Esophagus mucosa (tissue), 1 donor: ENCODE measurements around the gene DTNBP1. TPM values are rescaled to one million over a fixed set of nuclear protein-coding genes. Genes with fewer than 3 reads are reported as not detected.

Experiments
- ATAC-seq: fragments of 200-7000 bp; cut with Tn5 transposase; one replicate; pipeline ENCODE4 v1.9.1; 2020
- total RNA-seq: library from RNA; stranded (reverse); gene quantifications from one replicate; pipeline ENCODE4 v1.2.4, GENCODE V29; 2023
- donor health status: DM: yes; HTN: yes; CAD: no.

DTNBP1 gene
- total RNA-seq, 1 donor from 2014 or later = 9.9 TPM

- ATAC-seq = no peak
These were observed 162.6 kb downstream of the DTNBP1 start for GRCh38 chr6:15500078-15500740.

- no peak for ATAC-seq
These were observed 163.2 kb downstream of the DTNBP1 start for GRCh38 chr6:15499591-15499990.

DNA sequence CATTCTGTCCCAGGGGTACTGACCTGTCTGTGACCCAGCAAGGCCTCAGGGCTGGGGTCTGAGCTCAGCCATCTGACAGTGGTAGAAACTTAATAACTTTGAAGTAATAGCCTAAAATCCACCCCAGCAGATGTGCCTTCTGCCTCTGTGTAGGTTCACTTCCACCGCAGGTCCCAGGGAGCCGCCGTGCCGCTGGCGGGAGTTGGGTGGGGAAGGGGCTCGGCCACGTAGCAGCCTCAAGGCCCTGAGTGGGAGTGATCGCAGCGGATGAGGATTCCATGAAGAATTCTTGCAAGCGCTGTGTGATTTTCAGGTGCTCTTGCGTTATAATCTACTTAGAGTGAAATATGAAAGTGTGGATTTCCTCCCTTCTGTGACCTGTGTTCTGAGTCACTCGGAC is 163.7 kb downstream of the DTNBP1 start:
- no peak for ATAC-seq

DNA sequence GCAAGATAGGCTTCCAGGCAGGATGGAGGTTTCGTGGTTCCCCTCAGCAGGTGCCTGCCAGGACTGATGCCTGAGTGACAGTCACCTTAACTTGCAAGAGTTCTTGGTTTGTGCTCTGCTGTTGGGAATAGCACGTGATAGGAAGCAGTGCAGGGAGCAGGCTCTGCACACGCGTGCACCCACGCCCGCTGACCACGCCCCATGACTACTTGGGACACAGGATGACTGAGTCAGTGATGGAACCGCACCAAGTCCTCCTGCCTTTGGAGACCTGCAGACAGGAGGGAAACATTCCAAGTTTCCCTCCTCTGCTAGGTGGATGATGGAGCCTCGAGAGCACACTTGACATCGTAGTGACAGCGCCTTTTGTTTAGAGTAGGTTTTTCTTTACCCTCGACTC is 164.2 kb downstream of the DTNBP1 start:
- ATAC-seq = peak; percentile 92

- ATAC-seq = no peak
These were observed 166.3 kb downstream of the DTNBP1 start for GRCh38 chr6:15496345-15497131.

- no peak for ATAC-seq
These were observed 167.4 kb downstream of the DTNBP1 start for GRCh38 chr6:15495375-15495901.

DNA sequence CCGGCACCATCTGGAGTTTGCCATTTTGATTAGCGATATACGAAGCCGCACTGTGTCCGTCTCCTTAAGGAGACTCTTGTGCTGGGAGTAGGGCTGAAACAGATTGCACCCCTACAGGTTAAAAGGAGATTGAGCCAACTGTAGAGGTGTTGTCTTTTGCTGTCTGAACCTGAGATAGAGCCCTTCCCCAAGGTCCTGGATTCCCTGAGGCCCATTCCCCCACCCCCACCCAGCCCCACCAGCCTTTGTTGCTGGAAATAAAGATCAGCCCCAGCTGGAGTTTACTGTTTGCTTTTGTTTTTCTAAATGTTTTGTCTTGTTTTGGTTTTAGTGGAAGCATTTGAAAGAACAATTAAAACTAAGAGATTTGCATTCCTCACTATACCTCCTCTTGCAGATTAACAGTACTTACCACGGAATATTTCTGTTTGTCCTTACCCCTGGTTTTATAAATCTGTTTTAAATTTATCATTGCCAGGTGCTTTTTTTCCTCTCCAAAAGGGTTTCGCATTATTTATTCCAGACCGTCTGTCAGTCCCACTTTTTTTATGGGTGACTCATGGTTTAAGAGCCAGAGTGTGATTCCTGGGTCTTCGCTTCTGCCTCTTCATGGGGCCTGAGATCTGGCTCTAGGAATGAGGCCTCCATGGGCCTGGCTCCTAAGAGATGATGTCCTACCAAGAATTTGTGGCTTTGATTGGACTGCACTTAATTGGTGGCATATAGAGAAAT is 169.2 kb downstream of the DTNBP1 start:
- ATAC-seq = no peak

DNA sequence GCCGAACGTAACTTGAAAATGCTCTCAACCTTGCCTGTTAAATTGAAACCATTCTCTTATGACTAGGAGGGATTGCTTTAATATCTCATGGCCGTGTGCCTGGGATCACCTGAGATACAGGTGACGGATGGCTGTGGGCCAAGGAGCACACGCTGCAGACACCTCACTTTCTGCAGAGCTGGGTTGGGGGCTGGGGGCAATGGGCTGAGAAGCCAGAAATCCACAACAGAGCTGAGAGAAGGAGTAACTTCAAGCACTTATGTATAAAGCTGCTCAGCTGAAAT is 170.9 kb downstream of the DTNBP1 start:
- ATAC-seq = no peak

- peak; percentile 59 for ATAC-seq
These were observed 171.4 kb downstream of the DTNBP1 start for GRCh38 chr6:15491255-15491985.

DNA sequence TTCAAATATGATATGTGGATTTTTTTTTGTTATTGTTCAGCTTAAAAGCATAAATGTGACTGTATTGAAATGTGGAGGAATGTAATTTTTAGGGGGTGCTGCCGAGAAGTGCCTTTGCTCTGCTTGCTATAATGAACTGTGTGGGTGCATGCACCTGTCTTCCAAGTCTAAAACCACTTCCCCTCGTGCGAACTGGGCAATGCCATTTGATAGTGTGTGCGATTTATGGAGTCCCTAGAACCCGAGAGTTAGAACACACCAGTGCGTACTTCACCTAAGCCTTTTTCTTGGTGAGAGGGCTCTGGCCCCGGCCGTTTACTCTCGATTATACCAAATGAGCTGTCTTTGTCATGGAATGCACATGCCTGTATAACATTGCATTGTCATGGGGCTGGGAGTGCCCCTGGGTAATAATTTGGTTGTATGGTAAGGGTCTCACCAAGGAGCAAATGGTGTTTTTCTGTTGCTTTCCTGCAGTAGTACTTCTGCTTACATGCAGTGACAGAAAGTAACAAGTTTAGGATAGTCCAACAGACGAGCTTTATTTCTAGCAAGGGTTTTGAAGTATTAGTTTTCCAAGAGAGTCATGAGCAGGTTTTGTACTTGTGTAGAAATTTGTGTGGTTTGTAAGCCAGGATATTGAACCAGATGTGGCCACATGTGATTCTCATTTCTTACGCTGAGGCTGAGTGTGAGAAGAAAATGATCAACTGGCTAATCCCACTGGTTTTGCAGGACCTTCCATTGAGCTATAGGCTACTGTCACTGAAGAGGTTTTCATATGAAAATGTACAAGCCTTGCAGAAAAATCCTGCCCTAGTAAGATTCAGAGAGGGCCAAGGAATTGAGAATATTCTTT is 172.4 kb downstream of the DTNBP1 start:
- no peak for ATAC-seq

DNA sequence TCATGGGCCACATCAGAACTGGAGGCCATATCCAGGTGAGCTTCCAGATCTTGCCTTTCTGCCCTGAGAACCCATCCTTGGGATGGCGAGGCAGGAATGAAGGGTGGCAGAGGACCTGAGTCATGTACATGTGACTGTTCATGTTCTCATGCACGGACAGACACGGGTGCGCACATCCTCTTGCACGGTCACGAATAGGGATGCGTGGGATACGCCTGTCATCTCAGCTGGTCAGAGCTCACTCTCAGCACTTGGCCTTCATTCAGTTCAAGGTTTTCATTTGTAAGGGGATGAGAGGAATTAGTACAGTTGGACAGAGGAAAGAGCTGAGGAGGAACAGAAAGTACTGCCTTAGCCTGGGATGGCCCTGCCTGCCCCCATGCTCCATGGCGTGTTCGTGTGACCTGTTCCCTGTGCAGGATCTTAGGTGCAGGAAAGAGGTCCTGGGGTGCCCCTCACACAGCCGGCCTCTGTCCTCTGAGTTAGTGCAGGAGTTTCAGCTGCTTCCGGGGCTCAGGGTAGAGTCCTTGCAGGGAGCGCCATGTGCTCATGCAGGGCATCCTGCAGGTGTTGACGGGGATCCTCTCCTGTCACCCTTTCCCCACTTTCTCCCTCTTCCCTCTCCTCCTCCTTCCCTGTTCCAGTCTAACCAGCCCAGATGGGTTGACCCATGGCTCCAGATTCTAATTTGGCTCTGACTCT is 173.4 kb downstream of the DTNBP1 start:
- ATAC-seq = no peak

- no peak for ATAC-seq
These were observed 175.6 kb downstream of the DTNBP1 start for GRCh38 chr6:15487262-15487661.

DNA sequence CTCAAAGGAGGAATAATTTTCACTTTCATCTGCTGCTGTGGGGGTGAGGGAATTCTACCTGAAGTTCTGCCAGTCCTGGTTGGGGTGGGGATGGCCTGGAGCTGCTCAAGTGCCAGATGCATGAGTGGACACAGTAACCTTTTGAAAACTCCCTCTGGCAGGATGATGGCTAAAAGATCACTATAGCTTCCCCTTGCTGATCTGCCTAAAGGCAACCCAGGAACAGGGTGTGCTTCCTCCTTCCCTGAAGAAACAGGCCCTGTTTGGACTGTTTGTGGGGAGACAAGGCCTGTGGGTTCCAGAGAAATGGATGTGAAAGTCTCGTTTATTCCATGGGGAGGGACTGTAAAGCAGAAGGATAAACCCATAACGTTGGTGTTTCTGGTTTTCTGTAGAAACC is 176.9 kb downstream of the DTNBP1 start:
- ATAC-seq = peak; percentile 30

- ATAC-seq = no peak
These were observed 178.0 kb downstream of the DTNBP1 start for GRCh38 chr6:15484821-15485220.

- ATAC-seq = no peak
These were observed 178.7 kb downstream of the DTNBP1 start for GRCh38 chr6:15484140-15484539.

DNA sequence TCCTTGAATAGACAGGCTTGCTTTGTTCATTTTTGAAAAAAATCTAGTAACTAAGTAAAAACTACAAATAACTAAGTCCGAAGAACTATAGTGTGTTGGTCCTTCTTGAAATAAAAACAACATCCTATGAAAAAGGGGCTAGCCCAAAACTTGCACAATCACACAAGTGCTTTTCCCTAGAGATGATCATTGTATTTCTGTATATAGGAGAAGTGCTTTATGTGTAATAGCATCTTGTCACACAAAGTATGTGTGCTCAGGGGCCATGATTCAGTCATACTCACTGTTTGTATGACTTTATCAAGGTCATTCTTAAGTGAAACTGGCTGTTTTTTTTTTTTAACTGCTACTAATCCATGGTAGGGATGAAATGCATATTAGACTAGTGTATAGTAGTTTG is 179.8 kb downstream of the DTNBP1 start:
- no peak for ATAC-seq

- ATAC-seq = no peak
These were observed 181.2 kb downstream of the DTNBP1 start for GRCh38 chr6:15481390-15482291.

- no peak for ATAC-seq
These were observed 182.3 kb downstream of the DTNBP1 start for GRCh38 chr6:15480525-15480924.

DNA sequence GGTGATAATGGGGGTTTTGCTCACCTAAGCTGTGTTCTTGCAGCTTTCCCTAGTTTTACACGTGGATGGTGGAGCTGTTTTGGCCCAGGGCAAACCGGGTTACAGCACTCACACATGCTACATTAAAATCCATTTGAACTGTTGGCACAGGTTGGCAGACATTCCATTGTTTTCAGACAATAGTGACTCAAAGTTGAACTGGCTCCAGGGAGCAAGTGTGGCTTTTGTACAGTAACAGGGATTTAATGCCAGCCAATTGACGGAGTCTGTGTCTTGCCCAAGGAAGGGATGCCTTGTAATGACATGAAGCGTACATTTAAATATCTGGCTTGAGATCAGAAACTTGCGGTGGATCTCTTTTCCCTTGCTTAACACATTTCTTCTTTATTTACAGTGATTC is 183.1 kb downstream of the DTNBP1 start:
- peak; percentile 97 for ATAC-seq

DNA sequence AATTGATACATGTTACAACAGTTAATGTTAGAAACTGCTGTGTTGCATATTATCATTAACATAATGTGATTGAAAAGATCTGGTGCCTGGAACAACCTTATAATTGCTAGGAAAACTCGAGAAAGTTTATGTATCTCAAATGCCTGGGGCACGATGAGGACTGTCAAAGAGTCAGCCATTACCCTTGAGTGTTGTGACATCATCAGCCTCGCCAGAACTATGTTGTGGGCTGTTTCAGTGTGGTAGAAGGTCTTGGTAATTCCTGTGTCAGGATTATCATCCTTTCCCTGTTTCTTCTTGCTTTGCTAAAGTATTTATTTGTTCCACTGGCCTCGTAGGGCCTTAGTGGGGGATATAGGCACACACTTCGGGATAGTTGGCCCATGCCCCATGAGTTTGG is 185.1 kb downstream of the DTNBP1 start:
- no peak for ATAC-seq
